Panc1 (cell line): Measurements from ENCODE around the gene GRM1. TPM values are rescaled to one million over a fixed set of nuclear protein-coding genes. Genes with fewer than 3 reads are reported as not detected.

Experiments used
- ATAC-seq: fragments of 200-7000 bp; cut with Tn5 transposase; 2 replicates; pipeline ENCODE4 v1.9.1; 2020; ENCODE audit warnings: mild to moderate bottlenecking, moderate library complexity
- BruUV-seq: library from RNA; stranded (reverse); fragments of 400-500 nt; replicated peaks from 2 replicates; lab custom pipeline; 2021; lab: Mats Ljungman, UMichigan
- CTCF ChIA-PET: fragments of 300-600 bp; sonication (Branson Sonifier 250); formaldehyde crosslinking; loops from one replicate; lab custom pipeline; 2022; ENCODE audit warnings: antibody characterized with exemption; lab: Charles Lee
- POLR2A ChIA-PET: fragments of 300-600 bp; sonication (Branson Sonifier 250); formaldehyde crosslinking; loops from one replicate; lab custom pipeline; 2022; ENCODE audit warnings: antibody characterized with exemption; lab: Charles Lee
- DNase-seq: peaks from one replicate; pipeline ENCODE4 v3.0.0-alpha.2; 2010; ENCODE audit warnings: low read depth, low spot score
- H3K27ac ChIP-seq: 2 replicates; pipeline ENCODE4 v1.5.1; 2011; ENCODE audit warnings: mild to moderate bottlenecking, low read length, inconsistent platforms
- H3K27me3 ChIP-seq: fragments of 200-500 bp; sonication (Bioruptor generic); 2 replicates; pipeline ENCODE4 v1.6.0; 2014; ENCODE audit warnings: low read length, inconsistent platforms; ENCODE audit not compliant: control insufficient read depth, insufficient read depth
- H3K36me3 ChIP-seq: fragments of 200-500 bp; sonication (Bioruptor generic); 2 replicates; pipeline ENCODE4 v1.5.1; 2014; ENCODE audit warnings: inconsistent platforms, mild to moderate bottlenecking, low read length, moderate library complexity; ENCODE audit not compliant: control insufficient read depth, insufficient read depth
- H3K4me1 ChIP-seq: 2 replicates; pipeline ENCODE4 v1.5.1; 2011; ENCODE audit warnings: inconsistent platforms, mild to moderate bottlenecking, low read length, moderate library complexity; ENCODE audit not compliant: control insufficient read depth, insufficient read depth
- H3K4me3 ChIP-seq, 2 experiments: 2 replicates each; pipeline ENCODE4 v1.5.1; 2011 to 2012; ENCODE audit warnings: low read depth in 2 of 2, low read length in 2 of 2, mild to moderate bottlenecking in 2 of 2, inconsistent platforms in 1 of 2, moderate library complexity in 1 of 2
- H3K9me3 ChIP-seq: fragments of 200-500 bp; sonication (Bioruptor generic); 2 replicates; pipeline ENCODE4 v1.5.1; 2014; ENCODE audit warnings: low read depth, mild to moderate bottlenecking, inconsistent platforms, low read length, moderate library complexity; ENCODE audit not compliant: control insufficient read depth, insufficient read depth
- POLR2AphosphoS5 ChIP-seq: IDR thresholded peaks from 2 replicates; pipeline ENCODE4 v1.6.1; 2012; ENCODE audit warnings: mild to moderate bottlenecking, low read depth, low read length, moderate library complexity
- SIN3A ChIP-seq: IDR thresholded peaks from 2 replicates; pipeline ENCODE4 v1.6.1; 2012; ENCODE audit warnings: low read depth, mild to moderate bottlenecking, low read length, moderate library complexity, borderline replicate concordance; ENCODE audit not compliant: insufficient read depth
- TCF7L2 ChIP-seq: IDR thresholded peaks from 2 replicates; pipeline ENCODE4 v1.6.1; 2011; ENCODE audit warnings: mild to moderate bottlenecking, low read depth, low read length, inconsistent platforms
- in situ Hi-C: cut with HindIII; loops from 2 replicates; pipeline ENCODE4 v1.10.0; 2016; ENCODE audit warnings: low sequenced_read_pairs, low pct_unique_long_range_greater_than_20kb
- intact Hi-C: fragments of 100-400 bp; cut with micrococcal nuclease; formaldehyde crosslinking; loops from one replicate; pipeline ENCODE4 v1.10.0; 2022; ENCODE audit not compliant: unreplicated experiment
- total RNA-seq: library from RNA; stranded (reverse); gene quantifications from one replicate; pipeline ENCODE4 v1.2.1, GENCODE V29; 2021; ENCODE audit not compliant: unreplicated experiment
- TF ChIP-seq, protein P1 (sequence below): fragments of 450-650 bp; IDR thresholded peaks from 2 replicates; pipeline ENCODE4 v1.5.1; 2017; ENCODE audit warnings: mild to moderate bottlenecking
- TF ChIP-seq, protein P2 (sequence below), 2 experiments: IDR thresholded peaks; 2 replicates each; pipeline ENCODE4 v1.6.1; 2011 to 2012; ENCODE audit warnings: low read depth in 2 of 2, control low read depth in 1 of 2, low read length in 1 of 2, mild to moderate bottlenecking in 1 of 2, moderate library complexity in 1 of 2; ENCODE audit not compliant: insufficient read depth in 1 of 2

The GRM1 gene
- total RNA-seq, 1 experiment from 2014 or later = not detected

DNA sequence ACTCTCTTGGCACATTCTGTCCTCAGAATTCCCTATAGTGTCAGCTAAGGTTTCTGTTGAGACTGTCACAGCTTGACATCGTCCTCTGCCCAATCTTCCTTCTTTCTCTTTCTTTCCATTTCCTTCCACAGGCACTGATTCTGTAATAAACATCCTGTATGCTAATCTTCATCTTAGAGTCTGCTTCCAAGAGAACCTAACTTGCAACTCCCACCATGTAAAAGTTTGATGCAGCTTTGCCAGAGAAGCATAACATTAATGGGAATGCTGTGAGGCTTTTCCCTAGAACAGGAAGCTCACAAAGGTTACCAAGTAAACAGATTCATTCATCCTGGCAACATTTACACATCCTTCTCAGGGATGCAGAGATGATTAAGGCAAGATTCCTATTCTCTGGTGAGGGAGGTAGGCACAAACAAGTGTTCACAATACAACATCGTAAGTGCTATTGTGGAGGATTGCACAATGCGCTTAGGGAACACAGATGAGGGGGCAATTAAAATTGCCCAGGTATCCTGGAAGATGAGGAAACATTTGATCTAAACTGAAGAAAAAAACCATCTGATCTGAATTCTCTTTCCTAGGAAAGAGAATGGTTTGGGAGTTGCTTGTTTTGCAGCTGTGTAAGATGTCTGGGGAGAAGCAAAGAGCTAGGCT lies 74.7 kb downstream of the GRM1 start:
- no peaks in the 10 kb centered on the region for H3K4me1 ChIP-seq
- ATAC-seq = no peak
- in situ Hi-C loops = no loop called here
- no peak for DNase-seq
- intact Hi-C loops = no loop called here
- TF ChIP-seq SIN3A (no peak), TCF7L2 (no peak), POLR2AphosphoS5 (no peak)
- TF ChIP-seq, protein P1, sequence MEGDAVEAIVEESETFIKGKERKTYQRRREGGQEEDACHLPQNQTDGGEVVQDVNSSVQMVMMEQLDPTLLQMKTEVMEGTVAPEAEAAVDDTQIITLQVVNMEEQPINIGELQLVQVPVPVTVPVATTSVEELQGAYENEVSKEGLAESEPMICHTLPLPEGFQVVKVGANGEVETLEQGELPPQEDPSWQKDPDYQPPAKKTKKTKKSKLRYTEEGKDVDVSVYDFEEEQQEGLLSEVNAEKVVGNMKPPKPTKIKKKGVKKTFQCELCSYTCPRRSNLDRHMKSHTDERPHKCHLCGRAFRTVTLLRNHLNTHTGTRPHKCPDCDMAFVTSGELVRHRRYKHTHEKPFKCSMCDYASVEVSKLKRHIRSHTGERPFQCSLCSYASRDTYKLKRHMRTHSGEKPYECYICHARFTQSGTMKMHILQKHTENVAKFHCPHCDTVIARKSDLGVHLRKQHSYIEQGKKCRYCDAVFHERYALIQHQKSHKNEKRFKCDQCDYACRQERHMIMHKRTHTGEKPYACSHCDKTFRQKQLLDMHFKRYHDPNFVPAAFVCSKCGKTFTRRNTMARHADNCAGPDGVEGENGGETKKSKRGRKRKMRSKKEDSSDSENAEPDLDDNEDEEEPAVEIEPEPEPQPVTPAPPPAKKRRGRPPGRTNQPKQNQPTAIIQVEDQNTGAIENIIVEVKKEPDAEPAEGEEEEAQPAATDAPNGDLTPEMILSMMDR = no peak
- TF ChIP-seq, protein P2, sequence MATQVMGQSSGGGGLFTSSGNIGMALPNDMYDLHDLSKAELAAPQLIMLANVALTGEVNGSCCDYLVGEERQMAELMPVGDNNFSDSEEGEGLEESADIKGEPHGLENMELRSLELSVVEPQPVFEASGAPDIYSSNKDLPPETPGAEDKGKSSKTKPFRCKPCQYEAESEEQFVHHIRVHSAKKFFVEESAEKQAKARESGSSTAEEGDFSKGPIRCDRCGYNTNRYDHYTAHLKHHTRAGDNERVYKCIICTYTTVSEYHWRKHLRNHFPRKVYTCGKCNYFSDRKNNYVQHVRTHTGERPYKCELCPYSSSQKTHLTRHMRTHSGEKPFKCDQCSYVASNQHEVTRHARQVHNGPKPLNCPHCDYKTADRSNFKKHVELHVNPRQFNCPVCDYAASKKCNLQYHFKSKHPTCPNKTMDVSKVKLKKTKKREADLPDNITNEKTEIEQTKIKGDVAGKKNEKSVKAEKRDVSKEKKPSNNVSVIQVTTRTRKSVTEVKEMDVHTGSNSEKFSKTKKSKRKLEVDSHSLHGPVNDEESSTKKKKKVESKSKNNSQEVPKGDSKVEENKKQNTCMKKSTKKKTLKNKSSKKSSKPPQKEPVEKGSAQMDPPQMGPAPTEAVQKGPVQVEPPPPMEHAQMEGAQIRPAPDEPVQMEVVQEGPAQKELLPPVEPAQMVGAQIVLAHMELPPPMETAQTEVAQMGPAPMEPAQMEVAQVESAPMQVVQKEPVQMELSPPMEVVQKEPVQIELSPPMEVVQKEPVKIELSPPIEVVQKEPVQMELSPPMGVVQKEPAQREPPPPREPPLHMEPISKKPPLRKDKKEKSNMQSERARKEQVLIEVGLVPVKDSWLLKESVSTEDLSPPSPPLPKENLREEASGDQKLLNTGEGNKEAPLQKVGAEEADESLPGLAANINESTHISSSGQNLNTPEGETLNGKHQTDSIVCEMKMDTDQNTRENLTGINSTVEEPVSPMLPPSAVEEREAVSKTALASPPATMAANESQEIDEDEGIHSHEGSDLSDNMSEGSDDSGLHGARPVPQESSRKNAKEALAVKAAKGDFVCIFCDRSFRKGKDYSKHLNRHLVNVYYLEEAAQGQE (IDR thresholded peaks at IDR 0.05; ENCODE audit: insufficient read depth in 1 of 2, low read depth in 2 of 2, low read length in 1 of 2) = no peak
- CTCF ChIA-PET = no interaction called here
- no peaks in the 10 kb centered on the region for H3K9me3 ChIP-seq
- H3K4me3 ChIP-seq = no peak overlapping the region
- no peaks in the 10 kb centered on the region; the same call in 1 of the 2 replicates for H3K36me3 ChIP-seq
- no TSS peak for BruUV-seq
- H3K27me3 ChIP-seq = no peaks in the 10 kb centered on the region
- H3K27ac ChIP-seq = no peak overlapping the region
- POLR2A ChIA-PET = no interaction called here

DNA sequence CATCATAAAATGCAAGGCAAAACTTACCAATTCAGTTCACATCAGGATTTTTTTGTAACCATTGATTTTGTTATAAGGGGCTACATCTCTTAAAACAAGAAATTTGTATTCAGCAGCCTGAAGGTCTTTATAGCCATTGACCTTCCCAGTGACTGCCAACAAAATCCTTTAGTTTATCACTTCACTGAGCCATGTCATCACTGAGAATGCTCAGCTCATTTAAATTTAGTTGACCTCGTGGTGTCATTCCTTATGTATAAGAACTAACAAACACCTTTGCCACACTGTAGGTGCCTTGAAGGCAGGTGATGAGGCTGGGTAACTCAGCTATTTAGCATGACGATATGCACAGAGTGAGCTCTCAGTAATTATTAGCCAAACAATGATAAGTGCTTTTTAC lies 77.7 kb downstream of the GRM1 start:
- Histone ChIP-seq H3K4me3 (no peak overlapping the region), H3K9me3 (no peaks in the 10 kb centered on the region), H3K27ac (no peak overlapping the region), H3K27me3 (no peaks in the 10 kb centered on the region), H3K4me1 (no peaks in the 10 kb centered on the region), H3K36me3 (no peaks in the 10 kb centered on the region; the same call in 1 of the 2 replicates)
- no TSS peak for BruUV-seq
- no peak for TF ChIP-seq SIN3A
- TF ChIP-seq, protein P2 (IDR thresholded peaks at IDR 0.05; ENCODE audit: insufficient read depth in 1 of 2, low read depth in 2 of 2, low read length in 1 of 2) = no peak
- TF ChIP-seq, protein P1 = no peak
- TF ChIP-seq TCF7L2 = no peak
- TF ChIP-seq POLR2AphosphoS5 = no peak
- DNase-seq = no peak
- CTCF ChIA-PET = no interaction called here
- ATAC-seq = no peak
- intact Hi-C loops (no loop called here), in situ Hi-C loops (no loop called here)
- POLR2A ChIA-PET = no interaction called here
